SK-N-SH treated with all-trans-retinoic acid at 6 μM for 48 hours (cell line): ENCODE data around the gene EHHADH.

ENCODE experiments used
- ARNTL ChIP-seq: fragments of 450-650 bp; formaldehyde crosslinking; IDR thresholded peaks from 2 replicates; pipeline ENCODE4 v1.5.0; 2020; ENCODE audit warnings: low read depth, mild to moderate bottlenecking, moderate library complexity, borderline replicate concordance
- ESRRG ChIP-seq: fragments of 250-450 bp; sonication (Bioruptor Pico); IDR thresholded peaks from 2 replicates; pipeline ENCODE4 v1.6.1; 2021; ENCODE audit warnings: mild to moderate bottlenecking
- ISL1 ChIP-seq: fragments of 250-450 bp; sonication (Bioruptor Pico); IDR thresholded peaks from 2 replicates; pipeline ENCODE4 v2.1.2; 2022; ENCODE audit warnings: mild to moderate bottlenecking, moderate library complexity
- PPARA ChIP-seq: fragments of 250-450 bp; sonication (Bioruptor Pico); IDR thresholded peaks from 2 replicates; pipeline ENCODE4 v1.5.0; 2020; ENCODE audit warnings: mild to moderate bottlenecking, borderline replicate concordance
- TF ChIP-seq, protein P1 (sequence below): fragments of 250-450 bp; sonication (Bioruptor Pico); IDR thresholded peaks from 2 replicates; pipeline ENCODE4 v1.5.1; 2021; ENCODE audit warnings: mild to moderate bottlenecking, moderate library complexity

Gene EHHADH

DNA sequence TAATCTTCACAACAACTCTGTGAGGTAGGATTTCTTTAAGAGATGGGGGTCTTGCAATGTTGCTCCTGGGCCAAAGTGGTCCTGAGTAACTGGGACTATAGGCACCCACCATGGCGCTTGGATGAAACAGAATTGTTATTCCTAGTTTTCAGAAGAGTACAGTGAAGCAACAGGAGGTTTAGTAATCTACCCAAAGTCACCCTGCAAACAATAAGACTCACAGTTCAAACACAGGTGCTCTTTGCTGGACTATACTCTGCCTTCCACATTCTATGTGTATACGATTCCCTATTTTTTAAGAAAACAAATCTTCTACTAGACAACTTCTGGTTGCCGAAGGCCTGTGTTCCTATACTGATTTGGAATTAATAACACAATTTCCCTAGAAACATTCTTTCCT, 109.1 kb downstream of the EHHADH start (continued):
- TF ChIP-seq, protein P1, sequence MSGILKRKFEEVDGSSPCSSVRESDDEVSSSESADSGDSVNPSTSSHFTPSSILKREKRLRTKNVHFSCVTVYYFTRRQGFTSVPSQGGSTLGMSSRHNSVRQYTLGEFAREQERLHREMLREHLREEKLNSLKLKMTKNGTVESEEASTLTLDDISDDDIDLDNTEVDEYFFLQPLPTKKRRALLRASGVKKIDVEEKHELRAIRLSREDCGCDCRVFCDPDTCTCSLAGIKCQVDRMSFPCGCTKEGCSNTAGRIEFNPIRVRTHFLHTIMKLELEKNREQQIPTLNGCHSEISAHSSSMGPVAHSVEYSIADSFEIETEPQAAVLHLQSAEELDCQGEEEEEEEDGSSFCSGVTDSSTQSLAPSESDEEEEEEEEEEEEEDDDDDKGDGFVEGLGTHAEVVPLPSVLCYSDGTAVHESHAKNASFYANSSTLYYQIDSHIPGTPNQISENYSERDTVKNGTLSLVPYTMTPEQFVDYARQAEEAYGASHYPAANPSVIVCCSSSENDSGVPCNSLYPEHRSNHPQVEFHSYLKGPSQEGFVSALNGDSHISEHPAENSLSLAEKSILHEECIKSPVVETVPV (CRISPR knock-in tag): no peak
- no peak for TF ChIP-seq PPARA
- no peak for TF ChIP-seq ARNTL (CRISPR knock-in tag)
- no peak for TF ChIP-seq ISL1 (CRISPR knock-in tag)
- TF ChIP-seq ESRRG (CRISPR knock-in tag): no peak
